ENCODE data around the gene GIPC3.

The GIPC3 gene

GRCh38 chr19:3585301-3586126, at the start of gene GIPC3:
Gene GIPC3, plus strand, starts transcription at chr19:3585478. Its CDS starts 120 bp downstream, at chr19:3585598.
- peaks cover 7 to 16% of the 10 kb centered on the region in 2 donors for H3K27me3 ChIP-seq (ENCODE audit: control insufficient read depth in 1 of 2, insufficient read depth in 2 of 2, low read length in 2 of 2)
- H3K27ac ChIP-seq (ENCODE audit: low read length) = no peak within 1 kb of the TSS
- peak within 1 kb of the TSS in 1 of 2 donors; percentile 47 for H3K4me3 ChIP-seq (ENCODE audit: low read length in 2 of 2)
- no peaks in the 10 kb centered on the region for H3K36me3 ChIP-seq (ENCODE audit: control insufficient read depth in 2 of 2, insufficient read depth in 2 of 2, low read length in 2 of 2)
- peaks cover 19% of the 10 kb centered on the region for H3K4me1 ChIP-seq (ENCODE audit: control insufficient read depth, insufficient read depth, low read length)
- H3K9me3 ChIP-seq (ENCODE audit: control insufficient read depth in 2 of 2, low read length in 2 of 2) = no peaks in the 10 kb centered on the region
- no peak within 1 kb of the TSS for H3K9ac ChIP-seq (ENCODE audit: low read length in 2 of 2)

- no peaks in the 10 kb centered on the region for H3K27me3 ChIP-seq (ENCODE audit: control insufficient read depth in 1 of 2, insufficient read depth in 2 of 2, low read length in 2 of 2)
- H3K9ac ChIP-seq (ENCODE audit: low read length in 2 of 2) = no peak overlapping the region
- H3K27ac ChIP-seq (ENCODE audit: low read length) = no peak overlapping the region
- H3K4me3 ChIP-seq (ENCODE audit: low read length in 2 of 2) = no peak overlapping the region
- H3K36me3 ChIP-seq (ENCODE audit: control insufficient read depth in 2 of 2, insufficient read depth in 2 of 2, low read length in 2 of 2) = peaks cover 11 to 41% of the 10 kb centered on the region in 2 donors
- H3K9me3 ChIP-seq (ENCODE audit: control insufficient read depth in 2 of 2, low read length in 2 of 2) = no peaks in the 10 kb centered on the region
- peaks cover 5% of the 10 kb centered on the region for H3K4me1 ChIP-seq (ENCODE audit: control insufficient read depth, insufficient read depth, low read length)
Observed at GRCh38 chr19:3535563-3535965, 49.7 kb upstream of the GIPC3 start.

GRCh38 chr19:3535981-3536380, 49.3 kb upstream of the GIPC3 start:
- peaks cover 8 to 40% of the 10 kb centered on the region in 2 donors for H3K36me3 ChIP-seq (ENCODE audit: control insufficient read depth in 2 of 2, insufficient read depth in 2 of 2, low read length in 2 of 2)
- no peaks in the 10 kb centered on the region for H3K27me3 ChIP-seq (ENCODE audit: control insufficient read depth in 1 of 2, insufficient read depth in 2 of 2, low read length in 2 of 2)
- peaks cover 5% of the 10 kb centered on the region for H3K4me1 ChIP-seq (ENCODE audit: control insufficient read depth, insufficient read depth, low read length)
- no peak overlapping the region for H3K27ac ChIP-seq (ENCODE audit: low read length)
- H3K9ac ChIP-seq (ENCODE audit: low read length in 2 of 2) = no peak overlapping the region
- no peak overlapping the region for H3K4me3 ChIP-seq (ENCODE audit: low read length in 2 of 2)
- H3K9me3 ChIP-seq (ENCODE audit: control insufficient read depth in 2 of 2, low read length in 2 of 2) = no peaks in the 10 kb centered on the region

DNA sequence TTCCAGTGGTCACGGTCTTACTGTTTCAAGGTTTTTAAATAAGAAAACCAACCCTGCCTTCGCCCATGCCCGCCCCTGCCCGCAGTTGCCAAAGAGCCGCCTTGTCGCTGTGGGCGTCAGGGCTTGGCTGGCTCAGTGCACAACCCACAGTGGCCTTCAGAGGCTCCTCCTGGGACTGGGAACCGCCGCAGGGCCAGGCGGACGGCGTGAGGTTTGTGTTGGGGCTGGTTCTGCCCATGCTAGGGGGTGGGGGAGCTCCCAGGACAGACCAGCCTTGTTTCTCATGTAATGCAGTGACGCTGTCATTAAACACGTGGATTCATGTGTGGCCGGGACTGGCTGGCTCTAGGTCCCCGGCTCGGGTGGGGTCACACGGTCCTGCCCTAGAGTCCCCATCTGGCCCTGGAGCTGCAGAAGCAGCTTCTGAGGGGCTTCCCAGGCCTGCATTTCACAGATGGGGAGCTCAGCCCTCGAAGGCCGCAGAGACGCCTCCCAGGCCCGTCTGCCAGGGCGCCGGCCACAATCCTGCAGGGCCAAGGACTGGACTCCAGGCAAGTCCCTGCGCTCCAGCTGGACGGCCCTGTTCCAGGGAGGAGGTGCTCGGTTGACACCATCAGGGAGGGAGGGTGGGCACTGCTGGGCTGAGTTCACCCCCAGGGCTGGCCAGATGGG, 48.7 kb upstream of the GIPC3 start:
- Histone ChIP-seq H3K27me3 (ENCODE audit: control insufficient read depth in 1 of 2, insufficient read depth in 2 of 2, low read length in 2 of 2) (no peaks in the 10 kb centered on the region), H3K4me1 (ENCODE audit: control insufficient read depth, insufficient read depth, low read length) (peaks cover 5% of the 10 kb centered on the region), H3K9me3 (ENCODE audit: control insufficient read depth in 2 of 2, low read length in 2 of 2) (no peaks in the 10 kb centered on the region), H3K36me3 (ENCODE audit: control insufficient read depth in 2 of 2, insufficient read depth in 2 of 2, low read length in 2 of 2) (peaks cover 8 to 34% of the 10 kb centered on the region in 2 donors), H3K27ac (ENCODE audit: low read length) (no peak overlapping the region), H3K4me3 (ENCODE audit: low read length in 2 of 2) (no peak overlapping the region), H3K9ac (ENCODE audit: low read length in 2 of 2) (no peak overlapping the region)

DNA sequence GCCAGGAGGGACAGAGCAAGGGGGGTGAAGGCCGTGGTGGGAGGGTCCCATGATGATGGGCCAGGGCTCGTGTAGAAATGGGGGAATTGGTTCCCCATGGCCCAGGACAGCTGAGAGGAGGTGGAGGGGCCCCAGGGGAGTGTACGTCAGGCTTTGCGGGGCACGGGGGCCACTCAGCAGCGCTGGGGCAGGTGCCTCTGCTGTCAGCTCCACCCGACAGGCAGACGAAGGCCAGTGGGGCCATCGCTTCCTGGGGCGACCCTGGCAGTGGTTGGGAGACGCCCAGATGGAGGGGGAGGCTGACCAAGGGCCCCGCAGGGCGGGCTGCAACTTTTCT, 48.2 kb upstream of the GIPC3 start:
- Histone ChIP-seq H3K27me3 (ENCODE audit: control insufficient read depth in 1 of 2, insufficient read depth in 2 of 2, low read length in 2 of 2) (no peaks in the 10 kb centered on the region), H3K36me3 (ENCODE audit: control insufficient read depth in 2 of 2, insufficient read depth in 2 of 2, low read length in 2 of 2) (peaks cover 8 to 32% of the 10 kb centered on the region in 2 donors), H3K9ac (ENCODE audit: low read length in 2 of 2) (no peak overlapping the region), H3K9me3 (ENCODE audit: control insufficient read depth in 2 of 2, low read length in 2 of 2) (no peaks in the 10 kb centered on the region), H3K27ac (ENCODE audit: low read length) (no peak overlapping the region), H3K4me3 (ENCODE audit: low read length in 2 of 2) (no peak overlapping the region), H3K4me1 (ENCODE audit: control insufficient read depth, insufficient read depth, low read length) (peaks cover 5% of the 10 kb centered on the region)

DNA sequence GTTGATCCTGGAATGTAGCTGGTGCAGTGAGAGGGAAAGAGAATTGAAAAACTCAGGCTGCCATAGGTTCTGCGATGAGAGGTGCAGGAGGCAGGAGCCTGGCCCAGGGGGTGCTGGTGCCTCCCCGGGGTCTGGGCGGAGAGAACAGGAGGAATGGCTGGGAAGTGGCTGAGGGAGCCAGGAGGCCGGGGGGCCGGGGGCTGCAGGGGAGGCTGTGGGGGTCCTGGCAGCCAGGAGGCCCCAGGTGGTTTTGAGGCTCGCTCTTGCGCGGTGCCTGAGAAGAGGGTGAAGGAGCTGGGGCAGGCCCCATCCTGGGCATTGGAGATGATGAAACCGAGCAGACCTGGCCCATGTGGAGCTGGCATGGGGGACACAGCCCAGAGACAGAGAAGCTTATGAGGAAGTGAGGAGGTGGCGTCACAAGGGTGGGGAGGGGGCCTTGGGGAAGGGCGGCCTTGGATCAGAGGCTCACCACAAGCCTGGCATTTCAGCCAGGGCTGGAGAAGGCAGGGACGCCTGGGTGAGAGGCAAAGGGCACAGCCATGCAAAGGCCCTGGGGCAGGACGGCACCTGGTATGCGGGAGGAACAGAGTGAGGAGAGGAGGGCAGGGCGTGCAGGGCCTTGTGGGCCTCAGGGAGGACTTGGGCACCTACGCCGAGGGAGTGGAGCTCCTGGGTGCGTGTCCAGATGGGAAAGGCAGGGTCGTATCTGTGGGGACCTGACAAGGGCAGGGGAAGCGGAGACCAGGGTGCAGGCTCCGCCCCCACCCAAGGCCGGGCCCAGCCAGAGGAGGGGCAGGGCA, 47.6 kb upstream of the GIPC3 start:
- no peaks in the 10 kb centered on the region for H3K27me3 ChIP-seq (ENCODE audit: control insufficient read depth in 1 of 2, insufficient read depth in 2 of 2, low read length in 2 of 2)
- no peak overlapping the region for H3K4me3 ChIP-seq (ENCODE audit: low read length in 2 of 2)
- no peak overlapping the region for H3K9ac ChIP-seq (ENCODE audit: low read length in 2 of 2)
- H3K9me3 ChIP-seq (ENCODE audit: control insufficient read depth in 2 of 2, low read length in 2 of 2) = no peaks in the 10 kb centered on the region
- H3K4me1 ChIP-seq (ENCODE audit: control insufficient read depth, insufficient read depth, low read length) = peaks cover 5% of the 10 kb centered on the region
- H3K27ac ChIP-seq (ENCODE audit: low read length) = no peak overlapping the region
- H3K36me3 ChIP-seq (ENCODE audit: control insufficient read depth in 2 of 2, insufficient read depth in 2 of 2, low read length in 2 of 2) = peaks cover 8 to 27% of the 10 kb centered on the region in 2 donors

GRCh38 chr19:3538258-3538929, 46.9 kb upstream of the GIPC3 start:
- Histone ChIP-seq H3K27me3 (ENCODE audit: control insufficient read depth in 1 of 2, insufficient read depth in 2 of 2, low read length in 2 of 2) (no peaks in the 10 kb centered on the region), H3K36me3 (ENCODE audit: control insufficient read depth in 2 of 2, insufficient read depth in 2 of 2, low read length in 2 of 2) (peaks cover 8 to 20% of the 10 kb centered on the region in 2 donors), H3K4me1 (ENCODE audit: control insufficient read depth, insufficient read depth, low read length) (peaks cover 5% of the 10 kb centered on the region), H3K4me3 (ENCODE audit: low read length in 2 of 2) (no peak overlapping the region), H3K9ac (ENCODE audit: low read length in 2 of 2) (no peak overlapping the region), H3K9me3 (ENCODE audit: control insufficient read depth in 2 of 2, low read length in 2 of 2) (no peaks in the 10 kb centered on the region), H3K27ac (ENCODE audit: low read length) (no peak overlapping the region)

DNA sequence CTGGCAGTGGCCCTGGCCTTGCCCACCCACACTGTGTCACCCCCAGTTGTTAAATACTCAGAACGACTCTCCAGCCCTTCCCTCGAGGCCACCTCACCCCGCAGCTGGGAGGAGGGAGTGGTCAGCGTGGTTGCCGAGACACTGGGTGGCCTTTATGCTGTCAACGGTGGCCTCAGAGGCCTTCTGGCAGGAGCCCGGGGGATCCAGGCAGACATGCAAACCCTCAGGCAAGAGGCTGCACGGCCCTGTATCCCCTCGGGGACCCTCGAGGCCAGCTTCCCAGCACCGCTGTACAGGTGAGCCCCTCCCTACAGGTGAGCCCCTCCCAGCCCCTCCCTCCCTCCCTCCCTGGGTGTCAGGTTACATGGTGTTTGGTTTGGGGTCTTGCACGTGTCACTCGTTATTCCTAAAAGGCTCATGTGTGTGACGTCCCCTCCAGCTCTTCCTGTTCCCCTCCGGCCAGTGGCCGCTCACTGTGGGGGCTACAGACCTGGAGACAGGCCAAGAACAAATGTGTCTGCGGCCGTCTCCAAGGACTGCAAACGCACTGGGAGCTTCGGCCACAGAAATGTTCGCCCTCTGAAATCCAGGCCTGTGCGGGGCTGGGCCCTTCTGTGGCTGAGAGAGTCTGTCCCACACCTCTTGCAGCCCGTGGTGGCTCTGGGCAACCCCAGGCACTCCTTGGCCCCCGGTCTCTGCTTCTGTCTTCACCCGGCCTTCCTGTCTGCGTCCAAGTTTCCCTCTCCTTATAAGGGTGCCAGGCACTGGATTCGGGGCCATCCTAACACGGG, 46.1 kb upstream of the GIPC3 start, which contains the start of gene TEKTIP1:
Gene TEKTIP1, plus strand, starts transcription at position 210 of the 791 bp plus-strand sequence. Its CDS starts 4 bp downstream, at position 214.
- Histone ChIP-seq H3K27ac (ENCODE audit: low read length) (no peak within 1 kb of the TSS), H3K27me3 (ENCODE audit: control insufficient read depth in 1 of 2, insufficient read depth in 2 of 2, low read length in 2 of 2) (no peaks in the 10 kb centered on the region), H3K4me1 (ENCODE audit: control insufficient read depth, insufficient read depth, low read length) (peaks cover 5% of the 10 kb centered on the region), H3K4me3 (ENCODE audit: low read length in 2 of 2) (no peak within 1 kb of the TSS), H3K36me3 (ENCODE audit: control insufficient read depth in 2 of 2, insufficient read depth in 2 of 2, low read length in 2 of 2) (peaks cover 5 to 15% of the 10 kb centered on the region in 2 donors), H3K9me3 (ENCODE audit: control insufficient read depth in 2 of 2, low read length in 2 of 2) (no peaks in the 10 kb centered on the region), H3K9ac (ENCODE audit: low read length in 2 of 2) (no peak within 1 kb of the TSS)

DNA sequence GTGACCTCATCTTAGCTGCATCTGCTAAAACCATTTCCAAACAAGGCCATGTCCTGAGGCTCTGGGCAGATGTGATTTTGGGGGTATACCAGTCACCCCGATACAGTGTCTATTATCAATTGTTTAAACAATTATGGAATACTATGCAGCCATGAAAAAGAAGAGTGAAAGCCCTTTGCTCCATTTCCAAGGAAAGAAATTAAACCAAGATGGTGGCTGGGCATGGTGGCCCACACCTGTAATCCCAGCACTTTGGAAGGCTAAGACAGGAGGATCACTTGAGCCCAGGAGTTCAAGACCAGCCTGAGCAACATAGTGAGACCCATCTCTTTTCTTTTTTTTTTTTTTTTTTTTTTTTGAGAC, 45.5 kb upstream of the GIPC3 start:
- Histone ChIP-seq H3K9ac (ENCODE audit: low read length in 2 of 2) (no peak overlapping the region), H3K4me1 (ENCODE audit: control insufficient read depth, insufficient read depth, low read length) (peaks cover 5% of the 10 kb centered on the region), H3K4me3 (ENCODE audit: low read length in 2 of 2) (no peak overlapping the region), H3K27me3 (ENCODE audit: control insufficient read depth in 1 of 2, insufficient read depth in 2 of 2, low read length in 2 of 2) (no peaks in the 10 kb centered on the region), H3K27ac (ENCODE audit: low read length) (no peak overlapping the region), H3K36me3 (ENCODE audit: control insufficient read depth in 2 of 2, insufficient read depth in 2 of 2, low read length in 2 of 2) (peaks cover 5 to 10% of the 10 kb centered on the region in 2 donors), H3K9me3 (ENCODE audit: control insufficient read depth in 2 of 2, low read length in 2 of 2) (no peaks in the 10 kb centered on the region)

All from stomach smooth muscle (tissue), 2 donors.